NCI-H1694 (cell line): ENCODE results near the gene MFSD12.

Experiments used
- DNase-seq: peaks from one replicate; lab custom pipeline; 2025; lab: John Stamatoyannopoulos, UW

Gene MFSD12

DNA sequence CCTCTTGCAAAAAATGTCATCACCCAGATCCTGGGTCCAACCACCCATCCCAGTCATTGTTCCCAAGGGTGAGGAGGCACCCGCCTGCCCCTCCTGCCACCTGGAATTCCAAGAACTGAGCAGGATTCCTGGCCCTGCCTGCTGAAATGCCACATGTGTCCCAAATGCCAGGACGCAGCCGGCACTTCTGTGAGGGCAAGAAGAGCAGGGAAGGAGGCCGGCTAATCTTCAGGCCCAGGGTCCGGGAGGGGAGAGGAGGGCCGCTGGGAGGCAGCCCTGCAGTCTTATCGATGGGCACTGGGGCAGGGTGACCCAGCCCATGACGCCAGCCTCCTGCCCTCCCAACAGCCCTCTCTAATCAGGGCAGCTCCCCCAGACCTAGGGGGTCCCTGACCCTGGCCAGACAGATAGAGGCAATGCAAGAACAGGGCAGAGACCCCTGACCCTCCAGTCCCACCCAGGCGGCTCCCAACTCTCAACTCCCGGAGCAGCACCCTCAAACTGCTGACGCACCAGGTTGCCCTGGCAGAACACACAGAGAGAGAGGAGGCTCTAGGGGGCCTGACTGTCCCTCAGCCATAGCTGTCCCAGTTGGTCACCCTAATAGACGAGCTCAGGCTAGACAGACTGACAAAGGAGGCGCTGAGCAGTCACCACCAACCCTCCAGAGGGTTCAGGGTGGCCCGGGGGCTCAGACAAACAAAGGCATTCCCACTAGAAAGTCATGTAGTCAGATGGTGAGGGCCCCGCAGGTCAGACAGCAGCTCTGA is 1.5 kb downstream of the MFSD12 start:
- DNase-seq, result no peak

- DNase-seq, result no peak
Measured at GRCh38 chr19:3554254-3555083, 2.9 kb downstream of the MFSD12 start.

GRCh38 chr19:3551792-3552095 is 5.6 kb downstream of the MFSD12 start:
- no peak for DNase-seq

DNA sequence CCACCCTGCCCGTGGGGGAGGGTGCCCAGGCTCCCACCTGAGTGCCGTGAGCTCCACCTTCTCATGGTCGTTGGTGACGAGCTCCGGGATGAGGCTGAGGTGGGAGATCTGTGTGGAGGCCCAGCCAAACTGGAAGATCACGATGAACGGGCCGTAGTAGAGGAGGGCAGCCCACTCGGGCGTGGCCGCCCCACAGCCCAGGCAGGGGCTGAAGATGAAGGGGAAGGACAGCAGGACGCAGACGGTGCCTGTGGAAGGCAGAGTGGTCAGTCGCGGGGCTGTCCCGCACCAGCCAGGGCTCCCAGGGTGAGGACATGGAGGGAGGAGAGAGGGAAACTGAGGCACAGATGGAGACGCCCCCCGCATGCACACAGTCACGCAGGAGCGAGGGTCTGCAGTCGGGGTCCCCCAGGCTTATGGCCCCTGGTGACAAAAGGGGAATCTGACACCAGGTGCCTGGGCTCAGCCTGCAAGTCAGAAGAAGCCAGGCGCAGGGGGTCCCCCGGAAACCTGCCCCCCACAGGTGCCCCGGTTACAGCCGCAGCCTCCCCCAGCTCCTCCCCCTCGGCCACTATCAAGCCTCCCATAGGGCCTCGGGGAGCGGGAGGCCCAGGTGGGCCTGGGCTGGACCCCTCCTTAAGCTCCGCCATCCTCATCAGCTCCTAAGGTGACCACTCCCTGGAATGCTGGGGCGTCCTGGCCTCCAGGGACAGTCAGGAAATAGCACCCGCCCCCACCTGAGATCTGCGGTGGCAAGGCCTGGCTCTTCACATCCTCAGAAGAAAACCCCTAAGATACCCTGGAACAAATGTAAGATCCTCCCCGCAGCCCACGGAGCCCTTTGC is 6.2 kb downstream of the MFSD12 start:
- no peak for DNase-seq

DNA sequence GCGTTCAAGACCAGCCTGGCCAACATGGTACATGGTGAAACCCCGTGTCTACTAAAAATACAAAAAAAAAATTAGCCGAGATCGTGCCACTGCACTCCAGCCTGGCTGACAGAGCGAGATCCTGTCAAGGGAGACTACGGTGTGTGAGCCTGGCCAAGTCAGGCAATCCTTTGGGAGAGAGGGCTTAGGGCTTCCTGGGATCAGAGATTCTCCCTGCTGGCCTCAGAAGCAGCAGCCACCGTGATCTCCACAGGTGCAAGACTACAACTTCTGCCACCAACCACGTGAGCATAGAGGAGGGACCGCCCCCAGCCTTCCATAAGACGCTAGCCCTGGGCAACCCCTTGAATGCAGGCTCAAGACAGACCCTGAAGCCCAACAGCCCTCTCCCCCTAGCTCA is 7.6 kb downstream of the MFSD12 start:
- DNase-seq, result no peak

- DNase-seq, result no peak
Measured at GRCh38 chr19:3548606-3549005, 8.8 kb downstream of the MFSD12 start.

GRCh38 chr19:3547767-3548282 is 9.6 kb downstream of the MFSD12 start:
- no peak for DNase-seq

DNA sequence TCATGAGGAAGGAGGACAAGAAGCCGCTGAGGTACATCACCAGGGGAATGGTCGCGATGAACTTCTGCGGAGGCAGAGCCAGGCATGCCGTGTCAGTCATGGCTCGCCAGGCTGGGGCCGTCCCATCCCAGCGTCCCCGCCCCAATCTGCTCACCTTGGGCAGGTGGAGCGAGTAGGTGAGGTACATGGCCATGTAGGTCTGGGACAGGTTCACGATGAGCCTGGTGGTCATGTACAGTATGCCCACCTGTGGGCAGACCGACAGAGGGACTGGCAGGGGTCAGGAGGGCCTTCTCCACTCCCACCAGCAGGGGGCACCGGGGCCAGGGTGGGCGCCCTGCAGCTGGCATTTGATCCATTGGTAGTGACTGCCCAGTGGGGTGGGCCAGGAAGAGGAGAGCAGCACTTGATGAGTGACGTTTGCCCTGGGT is 10.1 kb downstream of the MFSD12 start:
- no peak for DNase-seq

DNA sequence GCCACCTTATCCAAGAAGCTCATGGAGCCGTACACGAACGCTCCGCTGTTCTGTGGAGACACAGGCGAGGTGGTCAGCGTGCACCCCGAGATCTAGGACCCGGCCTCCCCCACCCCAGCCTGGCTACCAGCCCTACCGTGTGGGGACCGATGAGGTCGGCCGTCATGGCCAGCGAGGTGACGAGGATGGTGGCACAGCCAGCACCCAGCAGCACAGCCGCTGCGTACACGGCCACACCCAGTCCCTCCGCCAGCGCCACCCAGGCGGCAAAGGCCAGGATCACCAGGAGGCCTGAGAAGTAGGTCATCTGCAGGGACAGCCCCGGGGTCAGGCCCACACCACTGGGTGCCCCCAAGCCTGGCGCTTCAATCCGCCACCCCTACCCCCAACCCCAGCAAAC is 11.3 kb downstream of the MFSD12 start:
- DNase-seq, result no peak

DNA sequence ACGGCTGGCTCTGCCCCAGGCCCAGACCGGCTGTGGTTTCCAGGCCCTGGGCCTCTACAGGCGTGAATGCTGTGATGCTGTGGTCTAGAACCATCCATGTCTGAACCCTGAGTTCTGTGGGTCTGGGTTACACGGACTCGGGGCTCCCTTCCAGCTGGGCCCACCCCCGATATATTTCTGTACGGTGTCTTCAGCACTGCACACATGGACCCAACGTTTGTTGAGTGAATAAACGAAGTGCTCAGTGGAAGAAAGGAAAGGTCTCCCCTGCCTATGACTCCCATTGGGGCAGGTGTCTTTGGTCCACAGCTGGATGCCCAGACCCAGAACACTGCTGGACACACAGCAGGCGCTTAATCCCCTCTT is 11.7 kb downstream of the MFSD12 start:
- DNase-seq, result no peak

DNA sequence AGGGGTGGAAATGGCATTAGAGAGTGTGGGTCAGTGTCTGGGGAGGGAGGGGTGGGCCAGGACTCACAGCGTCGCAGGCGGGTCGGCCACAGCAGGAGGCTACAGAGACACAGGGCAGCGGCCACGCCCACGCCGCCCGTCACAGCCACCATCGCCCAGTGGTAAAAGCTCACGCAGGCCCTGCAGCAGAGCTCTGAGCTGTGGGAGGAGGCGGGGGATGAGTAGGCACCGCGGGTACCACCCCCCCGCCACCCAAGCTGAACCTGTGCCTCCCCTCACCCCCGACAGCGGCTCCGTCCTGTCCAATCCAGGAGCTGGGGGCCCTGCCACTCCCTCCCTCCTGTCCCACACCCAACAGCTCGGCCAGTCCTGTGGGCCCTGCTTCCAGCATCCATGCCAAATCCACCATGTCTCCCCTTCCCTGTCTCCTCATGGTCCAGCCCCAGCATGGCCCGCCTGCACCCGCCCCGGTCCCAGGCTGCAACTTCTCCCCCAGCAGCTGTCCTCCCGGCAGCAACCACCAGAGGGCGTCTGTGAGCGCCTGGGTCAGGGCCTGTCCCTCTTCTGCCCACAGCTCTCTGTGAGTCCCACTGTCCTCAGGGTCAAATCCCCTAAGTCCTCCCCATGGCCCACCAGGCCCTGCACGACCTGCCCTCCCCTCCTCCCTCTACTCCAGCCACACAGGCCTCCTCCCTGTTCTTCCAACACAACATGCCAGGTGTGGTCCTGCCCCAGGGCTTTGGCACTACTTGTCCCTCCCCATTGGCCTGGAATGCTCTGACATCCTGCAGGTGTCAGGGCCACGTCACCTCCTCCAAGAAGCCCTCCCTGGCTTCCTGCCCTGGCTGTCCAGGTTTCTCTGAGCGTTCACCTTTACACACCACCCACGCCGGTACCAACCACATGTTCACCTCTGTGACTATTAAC is 12.4 kb downstream of the MFSD12 start:
- no peak for DNase-seq

- DNase-seq, result no peak
Measured at GRCh38 chr19:3544058-3544376, 13.4 kb downstream of the MFSD12 start.

DNA sequence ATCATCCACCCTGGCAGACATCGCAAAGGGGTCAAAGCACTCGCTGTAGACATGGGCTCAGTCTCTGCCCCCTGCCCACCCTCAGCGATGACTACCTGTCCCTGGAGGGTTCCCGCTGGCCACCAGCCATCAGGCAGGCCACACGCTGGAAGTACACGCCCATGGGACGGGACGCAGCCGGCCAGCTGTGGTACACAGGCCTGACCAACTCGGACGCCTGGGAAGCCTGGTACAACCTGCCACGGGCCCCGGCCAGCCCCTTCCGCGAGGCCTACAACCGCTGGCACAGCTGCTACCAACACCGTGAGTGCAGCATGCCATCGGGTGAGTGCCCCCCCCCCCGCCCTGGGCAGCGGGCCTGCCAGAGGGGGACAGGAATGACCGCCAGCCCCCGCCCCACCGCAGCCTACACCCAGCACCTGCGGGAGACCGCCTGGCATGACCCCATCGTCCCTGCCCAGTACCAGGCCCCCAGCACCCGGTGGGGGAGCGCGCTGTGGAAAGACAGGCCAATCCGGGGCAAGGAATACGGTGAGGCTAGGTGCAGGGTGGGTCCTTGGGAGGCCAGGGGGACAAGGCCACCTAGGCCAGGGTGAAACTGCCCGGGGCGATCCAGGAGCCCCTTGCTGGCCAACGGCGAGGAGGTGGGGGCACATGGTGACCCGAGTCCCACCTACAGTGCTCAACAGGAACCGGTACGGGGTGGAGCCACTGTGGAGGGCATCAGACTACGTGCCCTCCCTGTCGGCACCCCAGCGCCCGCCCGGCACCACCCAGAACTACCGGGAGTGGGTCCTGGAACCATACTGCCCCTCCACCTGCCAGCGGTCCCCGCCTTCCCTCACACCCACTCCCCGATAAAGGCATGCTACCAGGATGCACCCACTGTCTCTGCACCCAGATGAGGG is 14.0 kb downstream of the MFSD12 start:
- DNase-seq, result no peak

- no peak for DNase-seq
Measured at GRCh38 chr19:3539756-3540118, 17.6 kb downstream of the MFSD12 start.

DNA sequence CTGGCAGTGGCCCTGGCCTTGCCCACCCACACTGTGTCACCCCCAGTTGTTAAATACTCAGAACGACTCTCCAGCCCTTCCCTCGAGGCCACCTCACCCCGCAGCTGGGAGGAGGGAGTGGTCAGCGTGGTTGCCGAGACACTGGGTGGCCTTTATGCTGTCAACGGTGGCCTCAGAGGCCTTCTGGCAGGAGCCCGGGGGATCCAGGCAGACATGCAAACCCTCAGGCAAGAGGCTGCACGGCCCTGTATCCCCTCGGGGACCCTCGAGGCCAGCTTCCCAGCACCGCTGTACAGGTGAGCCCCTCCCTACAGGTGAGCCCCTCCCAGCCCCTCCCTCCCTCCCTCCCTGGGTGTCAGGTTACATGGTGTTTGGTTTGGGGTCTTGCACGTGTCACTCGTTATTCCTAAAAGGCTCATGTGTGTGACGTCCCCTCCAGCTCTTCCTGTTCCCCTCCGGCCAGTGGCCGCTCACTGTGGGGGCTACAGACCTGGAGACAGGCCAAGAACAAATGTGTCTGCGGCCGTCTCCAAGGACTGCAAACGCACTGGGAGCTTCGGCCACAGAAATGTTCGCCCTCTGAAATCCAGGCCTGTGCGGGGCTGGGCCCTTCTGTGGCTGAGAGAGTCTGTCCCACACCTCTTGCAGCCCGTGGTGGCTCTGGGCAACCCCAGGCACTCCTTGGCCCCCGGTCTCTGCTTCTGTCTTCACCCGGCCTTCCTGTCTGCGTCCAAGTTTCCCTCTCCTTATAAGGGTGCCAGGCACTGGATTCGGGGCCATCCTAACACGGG is 18.2 kb downstream of the MFSD12 start, which contains the start of gene TEKTIP1:
Gene TEKTIP1 (plus strand): TSS at position 210 of the 791 bp plus-strand sequence. CDS start 4 bp downstream, at position 214.
- no peak for DNase-seq

DNA sequence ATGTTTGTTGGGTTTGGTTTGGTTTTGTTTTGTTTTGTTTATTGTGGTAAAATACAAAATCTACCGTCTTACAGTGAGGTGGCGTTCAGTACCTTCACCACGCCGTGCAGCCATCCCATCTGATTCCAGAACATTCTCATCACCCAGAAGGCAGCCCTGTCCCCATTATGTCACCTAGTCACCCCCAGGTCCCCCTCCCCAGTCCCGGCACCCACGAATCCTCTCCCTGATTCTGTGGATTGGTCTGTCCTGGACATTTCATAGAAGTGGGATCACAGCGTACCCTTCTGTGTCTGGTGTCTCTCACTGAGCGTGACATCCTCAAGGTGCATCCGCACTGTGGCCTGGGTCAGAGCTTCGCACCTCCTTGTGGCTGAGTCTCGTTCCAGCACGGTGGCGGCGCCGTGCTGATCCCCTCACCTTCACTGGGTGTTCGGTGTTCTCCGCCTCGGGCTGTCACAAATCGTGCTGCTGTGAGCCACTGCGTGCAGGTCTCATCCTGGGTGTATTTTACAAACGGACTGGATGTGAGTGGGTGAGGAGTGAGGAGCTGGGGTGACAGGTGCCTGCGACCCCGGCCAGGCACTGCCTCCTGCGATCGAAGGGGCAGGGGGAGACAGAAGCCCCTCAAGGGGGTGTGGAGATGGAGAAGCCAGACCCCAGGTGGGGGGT is 19.0 kb downstream of the MFSD12 start:
- no peak for DNase-seq

DNA sequence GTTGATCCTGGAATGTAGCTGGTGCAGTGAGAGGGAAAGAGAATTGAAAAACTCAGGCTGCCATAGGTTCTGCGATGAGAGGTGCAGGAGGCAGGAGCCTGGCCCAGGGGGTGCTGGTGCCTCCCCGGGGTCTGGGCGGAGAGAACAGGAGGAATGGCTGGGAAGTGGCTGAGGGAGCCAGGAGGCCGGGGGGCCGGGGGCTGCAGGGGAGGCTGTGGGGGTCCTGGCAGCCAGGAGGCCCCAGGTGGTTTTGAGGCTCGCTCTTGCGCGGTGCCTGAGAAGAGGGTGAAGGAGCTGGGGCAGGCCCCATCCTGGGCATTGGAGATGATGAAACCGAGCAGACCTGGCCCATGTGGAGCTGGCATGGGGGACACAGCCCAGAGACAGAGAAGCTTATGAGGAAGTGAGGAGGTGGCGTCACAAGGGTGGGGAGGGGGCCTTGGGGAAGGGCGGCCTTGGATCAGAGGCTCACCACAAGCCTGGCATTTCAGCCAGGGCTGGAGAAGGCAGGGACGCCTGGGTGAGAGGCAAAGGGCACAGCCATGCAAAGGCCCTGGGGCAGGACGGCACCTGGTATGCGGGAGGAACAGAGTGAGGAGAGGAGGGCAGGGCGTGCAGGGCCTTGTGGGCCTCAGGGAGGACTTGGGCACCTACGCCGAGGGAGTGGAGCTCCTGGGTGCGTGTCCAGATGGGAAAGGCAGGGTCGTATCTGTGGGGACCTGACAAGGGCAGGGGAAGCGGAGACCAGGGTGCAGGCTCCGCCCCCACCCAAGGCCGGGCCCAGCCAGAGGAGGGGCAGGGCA is 19.7 kb downstream of the MFSD12 start:
- no peak for DNase-seq

GRCh38 chr19:3537101-3537437 is 20.3 kb downstream of the MFSD12 start:
- DNase-seq, result no peak
